GM12874 (cell line): Measurements from ENCODE around the gene SFMBT2.

Experiments
- CTCF ChIP-seq: IDR thresholded peaks from 2 replicates; pipeline ENCODE4 v1.5.1; 2011; ENCODE audit warnings: low read depth, mild to moderate bottlenecking, control low read depth, low read length, moderate library complexity; ENCODE audit not compliant: insufficient read depth

SFMBT2 gene

GRCh38 chr10:7250236-7250635 is 160.6 kb downstream of the SFMBT2 start:
- no peak for TF ChIP-seq CTCF

- TF ChIP-seq CTCF: no peak
These were observed 162.2 kb downstream of the SFMBT2 start for GRCh38 chr10:7248585-7249164.

- TF ChIP-seq CTCF: no peak
These were observed 162.7 kb downstream of the SFMBT2 start for GRCh38 chr10:7248148-7248547.

GRCh38 chr10:7245505-7245904 is 165.3 kb downstream of the SFMBT2 start:
- TF ChIP-seq CTCF: no peak

GRCh38 chr10:7243873-7244272 is 167.0 kb downstream of the SFMBT2 start:
- TF ChIP-seq CTCF: no peak

GRCh38 chr10:7243139-7243538 is 167.7 kb downstream of the SFMBT2 start:
- TF ChIP-seq CTCF: no peak

- TF ChIP-seq CTCF: no peak
These were observed 171.4 kb downstream of the SFMBT2 start for GRCh38 chr10:7239312-7239985.
